Ammon's horn (tissue), 1 donor: Measurements from ENCODE around the gene PDE1C.
"Not testable (repeated sequence)": the region's sequence is repeated elsewhere in the genome, so short reads cannot be mapped to it uniquely, and the experiment has no call there.

Experiments used
- DNase-seq: peaks from one replicate; pipeline ENCODE4 v3.0.0-alpha.2; 2016; ENCODE audit warnings: low spot score

The PDE1C gene

DNA sequence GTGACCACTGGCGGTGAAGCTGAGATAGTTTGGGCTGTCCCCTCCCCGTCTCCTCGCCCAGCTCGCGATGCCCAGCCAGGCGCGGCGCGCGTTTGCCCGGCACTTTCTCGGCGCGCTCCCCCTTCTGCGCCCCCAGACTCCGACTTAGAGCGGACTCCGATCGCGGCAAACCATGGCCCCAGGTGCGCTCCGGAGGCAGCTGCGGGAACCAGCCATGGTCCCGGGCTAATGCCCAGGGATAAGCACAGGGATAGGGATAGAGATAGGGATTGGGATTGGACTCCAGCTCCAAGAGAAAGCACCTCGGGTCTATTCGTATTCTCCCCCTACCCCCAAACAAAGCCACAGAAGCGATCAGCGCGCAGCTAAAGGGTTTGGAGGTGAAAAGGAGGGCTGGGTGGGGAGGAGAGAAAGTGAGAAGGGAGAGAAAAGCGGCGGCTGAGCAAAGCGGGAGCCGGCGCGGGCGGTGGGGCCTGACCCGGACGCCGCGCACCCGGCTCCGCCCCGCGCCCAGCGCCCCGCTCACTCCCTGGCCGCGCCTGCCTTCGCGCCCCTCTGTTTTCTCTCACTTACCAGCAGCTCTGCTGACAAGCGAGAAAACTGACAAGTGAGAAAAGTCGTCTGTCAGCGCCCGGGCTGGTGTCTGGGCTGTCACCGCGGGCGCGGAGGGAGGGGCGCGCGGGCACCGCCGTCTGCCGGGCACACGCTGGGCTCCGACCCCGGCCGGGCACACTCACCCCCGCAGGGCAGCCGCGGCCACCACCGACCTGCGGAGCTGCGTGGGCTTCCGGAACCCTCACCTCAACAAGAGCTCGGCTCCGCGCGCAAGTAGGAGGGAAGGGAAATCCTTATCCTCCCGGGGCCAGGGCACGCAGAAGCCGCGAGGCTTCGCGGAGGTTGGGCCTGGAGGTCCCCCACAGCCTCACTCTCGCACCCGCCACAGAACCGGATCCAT, at the start of gene PDE1C:
Gene PDE1C (minus strand): TSS at position 2 of the 955 bp plus-strand sequence.
- peak; percentile 65 for DNase-seq

DNA sequence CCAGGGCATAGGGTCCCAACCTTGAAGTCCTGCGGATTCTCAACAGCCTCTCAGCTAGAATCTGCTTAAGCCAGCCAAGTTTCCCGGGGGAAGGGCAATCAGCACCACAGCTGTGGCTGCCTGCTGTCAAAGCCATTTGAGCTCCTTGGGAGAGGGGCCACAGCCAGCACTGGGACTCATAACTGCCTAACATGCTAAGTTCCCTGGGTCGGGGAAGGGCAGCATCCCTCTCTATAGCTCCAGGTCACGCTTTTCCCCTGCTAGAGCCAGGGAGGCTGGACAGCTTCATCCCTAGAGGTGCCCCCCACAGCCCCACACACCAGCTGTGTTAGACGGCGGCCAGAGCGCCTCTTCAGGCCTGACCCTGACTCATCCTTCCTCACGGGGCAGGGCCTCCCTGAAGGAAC, 49.6 kb upstream of the PDE1C start:
- no peak for DNase-seq

DNA sequence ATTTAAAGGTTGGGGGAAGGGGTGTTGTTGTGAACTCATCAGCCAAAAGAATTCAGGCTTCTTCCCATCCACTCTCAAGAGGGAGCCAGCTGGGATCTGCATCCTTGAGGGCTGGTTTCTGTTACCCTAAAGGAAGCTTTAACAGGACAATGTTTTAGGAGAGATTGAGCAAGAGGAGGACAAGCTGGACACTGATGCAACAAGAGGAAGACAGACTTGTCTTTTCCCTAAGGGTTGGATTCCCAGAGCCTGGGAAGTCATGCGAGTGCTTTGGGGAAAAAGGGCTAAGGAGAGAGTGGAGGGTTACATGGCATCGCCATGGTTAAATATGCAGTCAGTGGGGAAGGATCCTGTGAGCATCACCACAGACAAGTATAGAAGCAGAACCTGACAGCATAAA, 47.6 kb upstream of the PDE1C start:
- no peak for DNase-seq

DNA sequence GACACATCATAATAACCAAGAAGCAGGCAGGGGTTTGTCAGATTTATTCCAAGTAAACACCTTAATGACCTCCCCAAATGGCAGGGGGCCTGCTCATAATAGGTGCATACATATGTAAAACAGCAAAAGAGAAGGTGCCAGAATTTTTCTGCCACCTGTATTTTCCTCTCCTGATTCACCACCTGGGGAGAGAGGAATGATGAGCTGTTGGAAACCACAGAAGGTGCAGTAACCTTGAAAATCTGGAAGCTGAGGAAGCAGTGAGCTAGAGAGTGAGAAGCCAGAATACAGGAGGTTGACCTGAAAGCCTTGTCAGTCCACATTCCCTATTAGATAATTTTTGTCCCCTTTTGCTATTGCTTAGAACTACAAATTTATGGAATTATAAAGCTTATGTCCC, 46.2 kb upstream of the PDE1C start:
- no peak for DNase-seq

DNA sequence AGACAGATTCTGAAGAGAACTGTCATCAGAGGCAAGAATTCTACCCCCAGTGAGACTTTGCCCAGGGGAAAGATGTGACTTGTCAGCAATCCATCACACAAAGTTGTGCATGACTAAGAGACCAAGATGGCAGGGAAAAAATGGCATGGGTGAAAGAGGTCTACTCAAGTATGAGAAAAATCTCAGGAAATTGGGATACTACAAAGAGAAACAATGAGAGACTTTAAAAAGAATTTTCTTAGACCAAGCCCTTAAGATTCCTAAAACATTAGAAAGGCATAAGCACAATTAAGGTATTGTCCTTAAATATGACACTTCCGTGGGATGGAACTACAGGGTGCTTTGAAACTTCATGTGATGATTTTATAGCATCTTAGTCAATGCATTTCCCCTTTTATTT, 45.6 kb upstream of the PDE1C start:
- DNase-seq: no peak

DNA sequence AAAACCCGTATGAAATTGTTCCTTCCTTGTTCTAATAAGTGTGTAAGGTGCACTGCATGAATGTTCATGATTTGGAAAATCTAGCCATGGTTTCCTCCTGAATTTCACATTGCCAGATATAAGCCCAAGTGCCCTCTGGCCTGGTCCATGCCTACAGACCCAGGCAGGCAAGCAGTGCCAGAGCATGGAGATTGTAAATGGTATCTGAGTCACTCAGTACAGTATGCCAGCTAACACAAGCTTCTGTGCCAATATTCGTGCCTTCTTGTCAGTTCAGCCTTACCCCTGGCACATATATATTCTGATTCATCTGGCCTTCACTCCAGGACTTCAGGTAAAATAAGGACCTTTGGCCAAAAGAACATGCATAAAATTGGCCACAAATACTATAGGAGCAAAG, 38.4 kb upstream of the PDE1C start:
- DNase-seq: no peak

DNA sequence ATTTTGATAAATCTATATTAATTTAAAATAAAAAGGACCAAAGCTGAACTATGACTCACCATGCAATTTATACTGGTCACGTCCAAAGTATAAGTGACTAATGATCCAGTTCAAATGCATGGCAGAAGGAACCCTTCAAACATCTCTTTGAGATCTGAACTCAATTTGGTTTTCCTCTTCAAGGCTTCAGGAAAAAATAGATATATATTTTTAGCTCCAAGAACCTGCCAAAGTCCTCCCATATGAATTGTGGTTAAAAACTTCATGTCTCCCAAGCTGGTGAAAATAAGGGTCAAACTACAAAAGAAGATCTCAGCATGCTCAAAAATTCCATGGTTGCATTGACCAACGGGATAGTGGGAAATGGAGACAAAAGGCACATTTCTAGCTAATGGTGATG, 34.6 kb upstream of the PDE1C start:
- no peak for DNase-seq

DNA sequence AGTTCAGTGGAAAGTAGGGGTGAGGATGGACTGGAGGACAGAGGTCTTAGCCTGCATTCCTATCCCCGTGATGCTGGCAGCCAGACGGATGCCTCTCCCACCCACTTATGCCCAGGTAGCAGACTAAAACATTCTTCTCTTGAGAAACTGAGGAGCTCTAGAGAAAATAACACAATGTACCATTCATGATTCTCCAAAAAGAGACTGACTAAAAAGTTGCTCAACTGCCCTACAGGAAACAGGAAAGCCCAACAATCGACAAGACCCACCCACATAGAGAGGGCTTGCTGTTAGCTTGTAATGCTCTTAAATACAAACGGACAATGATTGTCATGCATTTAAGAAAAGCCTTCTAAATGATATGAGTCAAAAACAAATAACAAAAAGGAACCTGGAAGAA, 33.2 kb upstream of the PDE1C start:
- no peak for DNase-seq

DNA sequence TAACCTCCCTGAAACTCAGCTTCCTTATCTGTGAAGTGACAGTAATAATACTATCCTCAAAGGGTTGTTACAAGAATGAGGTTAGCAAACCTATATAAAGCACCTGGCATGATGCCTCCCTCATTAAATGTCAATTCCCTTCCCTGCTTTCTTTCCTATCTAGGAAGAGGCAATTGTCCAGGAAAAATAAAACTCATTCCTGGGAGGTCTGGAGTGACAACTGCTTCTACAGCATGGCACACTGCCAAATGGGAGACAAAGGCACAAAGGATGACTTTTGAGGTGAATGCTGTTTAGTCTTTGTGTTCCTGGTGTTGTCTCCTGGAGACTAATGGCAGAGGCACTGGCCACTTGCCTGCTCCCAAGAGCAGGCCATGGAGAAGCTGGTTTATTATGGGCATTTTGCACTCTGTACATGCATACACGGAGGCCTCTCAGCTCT, 32.2 kb upstream of the PDE1C start:
- DNase-seq: no peak

DNA sequence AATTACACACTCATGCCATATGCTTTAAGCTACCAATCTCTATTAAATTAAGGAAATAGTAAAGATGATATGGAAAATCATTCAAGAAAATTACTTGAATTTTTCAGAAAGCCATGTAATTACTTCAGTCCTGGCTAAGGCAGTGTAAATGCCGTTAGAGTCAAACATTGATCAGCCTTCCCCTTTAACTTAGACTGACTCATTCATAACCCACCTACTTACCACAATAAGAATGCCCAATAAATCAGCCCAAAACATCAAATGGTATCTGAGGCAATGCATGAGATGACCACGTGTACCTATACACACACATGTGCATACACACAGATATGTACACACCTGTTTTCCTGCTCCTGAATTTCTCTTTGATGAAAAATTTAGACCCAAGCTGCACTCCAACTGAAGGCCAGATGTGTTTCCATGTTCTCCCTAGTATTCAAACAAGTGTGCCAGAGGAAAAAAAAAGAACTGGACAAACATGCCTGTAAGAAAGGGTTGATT, 30.2 kb upstream of the PDE1C start:
- DNase-seq: no peak

DNA sequence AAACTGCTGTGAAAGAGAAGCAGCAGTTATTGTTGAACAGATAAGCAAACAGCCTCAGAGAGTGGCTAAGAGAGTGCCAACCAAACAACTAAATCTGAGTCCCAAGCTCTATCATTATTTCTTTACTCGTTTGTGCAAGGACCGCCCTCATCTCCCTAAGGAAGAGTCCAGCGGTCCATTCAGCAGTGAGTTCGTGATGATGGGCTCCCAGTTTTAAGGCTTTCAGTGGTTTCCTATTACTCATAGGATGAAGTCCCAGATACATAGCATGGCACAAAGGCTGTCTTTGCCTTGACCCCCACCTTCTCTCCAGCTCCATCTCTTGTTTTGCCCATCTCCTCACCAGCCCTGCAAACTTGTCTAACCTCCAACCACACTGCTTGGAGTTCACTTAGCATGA, 24.3 kb upstream of the PDE1C start:
- no peak for DNase-seq

DNA sequence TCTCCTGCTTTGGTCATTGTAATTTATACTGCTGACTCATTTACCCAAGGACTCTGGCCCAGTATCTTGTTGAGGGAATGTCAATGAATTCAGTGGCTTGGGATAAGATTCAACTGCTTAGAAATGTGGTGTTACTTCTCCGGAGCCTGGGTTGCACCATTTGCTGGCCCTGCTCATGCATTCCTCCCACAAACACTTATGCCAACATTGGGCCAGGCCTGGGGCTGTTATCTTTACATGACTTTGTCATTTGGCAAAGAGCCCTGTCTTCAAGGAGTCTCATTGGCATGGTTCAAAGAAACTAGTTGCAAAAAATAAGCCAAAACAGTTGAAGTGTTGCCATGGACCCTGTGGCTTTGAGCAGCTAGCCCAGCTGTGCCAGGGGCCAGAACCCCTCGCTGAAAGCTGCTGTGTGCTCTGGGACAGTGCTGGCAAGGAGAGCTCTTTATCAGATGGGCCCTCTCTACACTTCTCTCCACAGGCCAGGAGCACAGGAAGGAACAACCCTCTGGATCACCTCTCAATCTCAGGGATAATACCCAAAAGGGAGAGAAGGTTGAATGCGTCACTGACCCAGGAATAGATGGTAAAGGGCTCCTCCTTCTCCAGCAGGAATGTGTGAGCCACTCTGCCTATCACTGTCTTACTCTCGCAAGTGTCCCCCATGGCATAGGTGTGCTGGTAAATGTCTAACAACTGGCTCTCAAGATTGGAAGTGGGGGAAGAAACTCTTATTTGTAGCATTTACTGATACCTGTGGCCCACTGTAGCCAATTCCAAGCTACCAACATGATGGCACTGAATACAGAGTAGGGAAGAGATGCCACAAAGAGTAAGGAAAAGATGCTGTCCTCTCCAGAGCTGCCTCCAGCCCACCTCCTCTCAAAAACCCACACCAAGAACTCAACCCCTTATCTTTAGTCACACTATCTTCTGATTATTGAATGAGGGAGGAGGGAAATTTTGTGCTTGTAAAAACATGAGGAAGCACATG, 23.5 kb upstream of the PDE1C start:
- DNase-seq: no peak

DNA sequence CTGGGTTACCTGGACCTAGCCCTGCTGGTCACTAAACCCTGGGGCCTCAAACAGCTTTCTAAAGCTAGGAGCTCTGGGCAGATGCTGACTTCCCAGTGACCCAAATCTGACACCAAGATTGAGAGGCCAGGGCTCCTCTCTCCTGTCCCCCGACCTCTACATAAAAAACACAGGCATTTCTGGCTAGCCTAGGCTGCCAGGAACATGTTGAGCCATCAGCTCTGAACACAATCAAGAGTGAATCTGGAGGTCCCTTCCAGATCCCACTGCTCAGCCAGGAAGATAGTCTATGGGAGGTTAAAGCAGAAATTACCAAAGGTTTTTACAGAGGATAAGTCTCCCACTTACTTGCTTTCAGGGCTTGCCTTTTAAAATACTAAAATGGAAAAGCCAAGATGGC, 22.1 kb upstream of the PDE1C start:
- DNase-seq: no peak

DNA sequence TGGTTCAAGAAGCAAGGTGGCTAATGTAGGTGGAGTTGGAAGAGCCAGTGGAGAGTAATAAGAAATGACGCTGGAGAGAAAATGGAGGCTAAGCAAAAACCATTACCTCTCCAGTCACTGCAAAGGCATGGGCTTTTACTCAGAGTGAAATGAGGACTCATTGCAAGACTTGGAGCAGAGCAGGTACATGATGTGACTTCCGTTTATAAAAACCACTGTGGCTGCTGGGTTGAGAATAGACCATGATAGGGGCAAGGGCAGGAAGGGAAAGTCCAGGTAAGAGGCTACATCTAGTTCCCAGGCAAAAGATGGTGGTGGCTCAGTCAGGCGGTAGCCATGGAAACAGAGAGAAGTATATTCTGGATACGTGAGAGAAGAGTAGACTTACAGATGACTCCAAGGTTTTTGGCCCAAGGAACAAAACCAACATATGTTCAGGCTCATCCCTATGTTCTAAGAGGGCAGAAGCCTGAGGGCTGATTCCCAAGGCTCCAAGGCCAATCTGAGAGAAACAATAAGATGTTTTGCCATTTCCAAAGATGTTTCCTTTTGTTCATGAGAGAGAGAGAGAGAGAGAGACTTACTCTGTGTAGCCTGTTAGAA, 21.5 kb upstream of the PDE1C start:
- no peak for DNase-seq

DNA sequence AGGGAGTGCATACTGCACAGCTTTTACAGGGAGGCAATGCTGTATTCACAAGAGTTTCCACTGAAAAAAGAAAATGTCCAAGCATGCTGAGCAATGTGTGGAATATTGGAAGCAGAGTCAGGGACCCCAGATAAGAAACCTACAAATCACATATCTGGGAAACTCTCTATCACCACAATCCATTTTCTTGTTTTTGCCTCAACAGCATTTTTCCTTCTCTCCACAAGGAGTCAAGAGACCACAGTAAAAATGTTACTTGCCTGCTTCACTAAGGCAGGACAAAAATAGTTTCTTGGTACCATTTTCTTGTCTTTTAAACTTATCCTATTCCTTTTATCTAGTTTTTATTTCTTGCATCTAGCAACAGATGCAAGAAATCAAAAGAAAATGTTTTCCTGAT, 19.5 kb upstream of the PDE1C start:
- DNase-seq: no peak

DNA sequence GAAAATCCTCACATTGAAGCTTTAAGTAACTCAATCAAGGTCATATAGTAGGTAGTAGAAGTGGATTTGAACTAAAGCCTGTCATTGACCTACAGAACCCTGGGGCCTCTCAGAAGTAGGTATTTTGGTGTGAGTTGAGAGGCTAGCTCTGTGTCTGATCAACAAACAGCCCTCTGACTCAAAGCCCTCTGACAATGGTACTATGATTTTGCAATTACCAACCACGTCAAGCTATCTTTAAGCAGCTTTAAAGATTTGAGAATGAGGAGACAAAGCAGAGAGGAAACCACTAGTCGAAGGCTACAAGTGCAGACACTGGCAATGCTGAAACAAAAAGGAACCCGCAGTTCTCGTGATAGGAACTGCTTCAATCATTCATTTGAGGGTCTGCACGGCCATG, 19.0 kb upstream of the PDE1C start:
- no peak for DNase-seq

DNA sequence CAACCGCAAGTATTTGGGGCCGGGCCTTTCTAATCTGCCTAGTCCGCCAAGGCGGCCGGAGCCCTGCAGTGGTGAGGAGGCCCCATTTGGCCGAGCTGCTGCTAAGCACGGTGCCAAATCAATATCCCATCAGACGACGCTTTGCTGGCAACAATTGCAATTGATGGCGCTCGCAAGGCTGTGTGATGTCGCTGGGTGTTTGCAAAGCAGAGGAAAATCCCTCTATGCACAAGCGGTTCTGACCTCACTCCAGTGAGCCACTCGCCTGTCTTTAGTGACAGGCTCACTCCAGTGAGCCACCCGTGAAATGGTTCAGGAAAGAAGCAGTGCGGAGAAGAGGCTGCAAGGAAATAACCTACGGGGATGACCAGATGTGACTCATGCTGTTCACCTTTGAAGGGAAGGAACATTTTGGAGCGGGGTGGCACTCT, 18.3 kb upstream of the PDE1C start:
- no peak for DNase-seq

DNA sequence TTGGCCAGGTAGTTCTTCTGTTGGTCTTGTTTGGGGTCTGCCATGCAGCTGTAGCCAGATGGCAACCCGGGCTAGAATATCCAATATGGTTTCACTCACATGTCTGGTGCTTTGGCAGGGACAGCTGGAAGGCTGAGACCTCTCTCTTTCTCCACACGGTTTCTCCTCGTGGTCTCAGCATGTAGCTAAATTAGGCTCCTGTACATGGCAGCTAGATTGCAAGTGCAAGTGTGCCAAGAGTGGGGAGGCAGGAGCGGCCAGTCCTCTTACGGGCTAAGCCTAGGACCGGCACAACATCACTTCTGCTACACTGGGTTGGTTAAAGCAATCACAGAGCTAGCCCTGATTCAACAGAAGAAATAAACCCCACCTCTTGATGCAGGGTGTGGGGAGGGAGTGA, 9.3 kb upstream of the PDE1C start:
- DNase-seq: no peak

DNA sequence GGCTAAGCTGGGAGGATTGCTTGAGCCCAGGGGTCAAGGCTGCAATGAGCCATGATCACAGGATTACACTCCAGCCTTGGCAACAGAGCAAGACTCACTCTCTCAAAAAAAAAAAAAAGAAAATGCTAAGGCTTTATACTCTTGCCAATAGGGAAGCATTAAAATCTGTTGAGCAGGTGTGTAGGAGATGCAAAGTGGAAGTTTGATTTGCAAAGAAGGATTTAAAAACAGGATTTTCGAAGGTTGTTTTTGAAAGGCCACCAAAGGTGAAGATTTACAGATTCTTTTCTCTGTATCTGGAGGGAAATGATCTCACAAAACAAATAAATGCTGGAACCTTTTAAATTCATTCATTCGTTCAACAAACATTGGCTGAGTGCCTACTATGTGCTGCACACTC, 8.6 kb upstream of the PDE1C start:
- no peak for DNase-seq

DNA sequence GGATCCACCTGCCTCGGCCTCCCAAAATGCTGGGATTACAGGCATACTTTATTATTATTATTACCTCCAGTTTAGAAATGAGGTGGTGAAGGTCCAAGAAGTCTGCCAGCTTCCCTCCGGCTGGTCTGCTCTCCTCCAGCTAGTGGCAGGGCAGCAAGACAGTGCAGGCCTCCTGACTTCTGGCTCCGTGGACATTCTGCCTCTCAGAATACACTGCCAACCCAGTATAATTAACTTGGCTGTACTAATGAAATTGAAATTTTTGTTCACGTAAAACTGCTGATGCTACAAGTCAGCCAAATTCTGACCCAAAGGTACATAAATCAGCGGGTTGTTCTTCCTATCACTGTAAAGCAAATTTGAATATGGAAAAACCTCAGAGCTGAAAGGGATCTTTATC, 7.6 kb upstream of the PDE1C start:
- DNase-seq: no peak

DNA sequence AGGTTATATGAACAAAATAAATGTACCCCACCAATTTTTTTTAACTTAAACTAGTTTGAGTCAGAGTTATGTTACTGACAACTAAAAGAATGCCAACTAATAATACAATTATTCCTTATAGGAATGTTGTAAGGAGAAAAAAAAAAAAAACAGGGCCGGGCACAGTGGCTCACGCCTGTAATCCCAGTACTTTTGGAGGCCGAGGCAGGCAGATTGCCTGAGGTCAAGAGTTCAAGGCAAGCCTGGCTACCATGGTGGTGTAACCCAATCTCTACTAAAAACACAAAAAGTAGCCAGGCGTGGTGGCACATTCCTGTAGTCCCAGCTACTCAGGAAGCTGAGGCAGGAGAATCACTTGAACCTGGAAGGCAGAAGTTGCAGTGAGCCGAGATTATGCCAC, 6.6 kb upstream of the PDE1C start:
- not testable (repeated sequence) for DNase-seq

DNA sequence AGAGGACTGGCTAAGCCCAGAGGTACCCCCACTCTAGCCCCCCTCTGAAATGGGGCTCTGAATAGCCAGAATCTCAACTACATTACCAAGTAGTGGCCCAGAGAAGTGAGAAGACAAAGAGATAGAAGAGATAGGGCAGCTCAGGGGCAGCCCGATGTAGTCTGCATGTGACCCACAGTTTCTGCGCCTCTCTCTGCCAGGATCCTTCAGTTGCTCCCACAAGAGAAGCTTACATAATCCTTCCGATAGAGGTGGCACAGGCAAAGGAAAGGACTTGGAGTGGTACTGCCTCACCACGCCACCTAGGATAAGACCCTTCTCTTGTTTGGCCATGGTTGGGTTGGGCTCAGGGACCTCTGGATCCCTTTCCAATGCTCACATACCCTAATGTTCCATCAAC, 5.4 kb upstream of the PDE1C start:
- DNase-seq: peak; percentile 66
